HEK293 (cell line): ENCODE measurements around the gene RHOF.

Experiments
- HOXA7 ChIP-seq: sonication (generic); formaldehyde crosslinking; IDR thresholded peaks from 2 replicates; pipeline ENCODE4 v1.8.1; 2022; ENCODE audit warnings: missing genetic modification reagents, borderline replicate concordance
- PATZ1 ChIP-seq: fragments of 450-650 bp; formaldehyde crosslinking; IDR thresholded peaks from 2 replicates; pipeline ENCODE4 v1.5.1; 2016; ENCODE audit warnings: missing biosample characterization, missing genetic modification characterization
- PRDM10 ChIP-seq: fragments of 450-650 bp; formaldehyde crosslinking; IDR thresholded peaks from 2 replicates; pipeline ENCODE4 v1.5.1; 2016; ENCODE audit warnings: missing biosample characterization, missing genetic modification characterization
- RBAK ChIP-seq: fragments of 450-650 bp; formaldehyde crosslinking; IDR thresholded peaks from 2 replicates; pipeline ENCODE4 v1.5.1; 2016; ENCODE audit warnings: missing biosample characterization, missing genetic modification characterization
- SP7 ChIP-seq: fragments of 450-650 bp; formaldehyde crosslinking; IDR thresholded peaks from 2 replicates; pipeline ENCODE4 v1.5.1; 2016; ENCODE audit warnings: missing biosample characterization, missing genetic modification characterization
- TSHZ1 ChIP-seq: fragments of 450-650 bp; formaldehyde crosslinking; IDR thresholded peaks from 2 replicates; pipeline ENCODE4 v1.5.1; 2016; ENCODE audit warnings: missing biosample characterization, missing genetic modification characterization, borderline replicate concordance
- WT1 ChIP-seq: fragments of 450-650 bp; formaldehyde crosslinking; IDR thresholded peaks from 2 replicates; pipeline ENCODE4 v1.5.1; 2016; ENCODE audit warnings: missing biosample characterization, missing genetic modification characterization
- ZFP41 ChIP-seq: fragments of 450-650 bp; formaldehyde crosslinking; IDR thresholded peaks from 2 replicates; pipeline ENCODE4 v1.5.1; 2016; ENCODE audit warnings: missing biosample characterization, missing genetic modification characterization, borderline replicate concordance
- ZIC2 ChIP-seq: fragments of 450-650 bp; formaldehyde crosslinking; IDR thresholded peaks from 2 replicates; pipeline ENCODE4 v1.5.1; 2016; ENCODE audit warnings: missing biosample characterization, missing genetic modification characterization
- ZNF169 ChIP-seq: fragments of 450-650 bp; formaldehyde crosslinking; IDR thresholded peaks from 2 replicates; pipeline ENCODE4 v1.5.1; 2016; ENCODE audit warnings: missing biosample characterization, missing genetic modification characterization
- ZNF26 ChIP-seq: fragments of 450-650 bp; formaldehyde crosslinking; IDR thresholded peaks from 2 replicates; pipeline ENCODE4 v1.5.1; 2016; ENCODE audit warnings: missing biosample characterization, missing genetic modification characterization
- ZNF350 ChIP-seq: fragments of 450-650 bp; formaldehyde crosslinking; IDR thresholded peaks from 2 replicates; pipeline ENCODE4 v1.5.0; 2017; ENCODE audit warnings: missing biosample characterization, mild to moderate bottlenecking, missing genetic modification characterization
- ZNF426 ChIP-seq: fragments of 450-650 bp; formaldehyde crosslinking; IDR thresholded peaks from 2 replicates; pipeline ENCODE4 v1.5.1; 2017; ENCODE audit warnings: missing biosample characterization, missing genetic modification characterization, mild to moderate bottlenecking, inconsistent platforms, moderate library complexity
- ZNF560 ChIP-seq: fragments of 450-650 bp; formaldehyde crosslinking; IDR thresholded peaks from 2 replicates; pipeline ENCODE4 v1.5.1; 2017; ENCODE audit warnings: missing biosample characterization, missing genetic modification characterization, borderline replicate concordance
- ZNF776 ChIP-seq: fragments of 450-650 bp; formaldehyde crosslinking; IDR thresholded peaks from 2 replicates; pipeline ENCODE4 v1.5.0; 2017; ENCODE audit warnings: missing biosample characterization, missing genetic modification characterization, borderline replicate concordance
- ZNF791 ChIP-seq: fragments of 450-650 bp; formaldehyde crosslinking; IDR thresholded peaks from 2 replicates; pipeline ENCODE4 v1.5.1; 2016; ENCODE audit warnings: missing biosample characterization, missing genetic modification characterization
- ZNF792 ChIP-seq: fragments of 450-650 bp; formaldehyde crosslinking; IDR thresholded peaks from 2 replicates; pipeline ENCODE4 v1.5.1; 2016; ENCODE audit warnings: missing biosample characterization, missing genetic modification characterization
- TF ChIP-seq, protein P1 (sequence below): fragments of 450-650 bp; formaldehyde crosslinking; IDR thresholded peaks from 2 replicates; pipeline ENCODE4 v1.5.1; 2016; ENCODE audit warnings: missing biosample characterization, missing genetic modification characterization
- TF ChIP-seq, protein P2 (sequence below): fragments of 450-650 bp; formaldehyde crosslinking; IDR thresholded peaks from 2 replicates; pipeline ENCODE4 v1.5.1; 2016; ENCODE audit warnings: missing biosample characterization, missing genetic modification characterization
- TF ChIP-seq, protein P3 (sequence below): fragments of 450-650 bp; formaldehyde crosslinking; IDR thresholded peaks from 2 replicates; pipeline ENCODE4 v1.5.1; 2016; ENCODE audit warnings: missing biosample characterization, missing genetic modification characterization, low read depth

The RHOF gene

GRCh38 chr12:121797937-121798786, 4.7 kb upstream of the RHOF start (continued):
- TF ChIP-seq PRDM10 (tag by site-specific recombination) (peak; percentile 92), ZNF350 (tag by site-specific recombination) (no peak), ZNF776 (tag by site-specific recombination) (no peak), ZIC2 (tag by site-specific recombination) (peak; percentile 97), PATZ1 (tag by site-specific recombination) (peak; percentile 96), WT1 (tag by site-specific recombination) (peak; percentile 98), ZNF792 (tag by site-specific recombination) (0 out of 2 replicates have a peak, but pooled peaks have one; percentile 15), ZNF560 (tag by site-specific recombination) (no peak), SP7 (tag by site-specific recombination) (peak; percentile 91), ZNF169 (tag by site-specific recombination) (no peak), ZNF26 (tag by site-specific recombination) (no peak), ZFP41 (tag by site-specific recombination) (no peak), RBAK (tag by site-specific recombination) (no peak), ZNF426 (tag by site-specific recombination) (no peak), HOXA7 (CRISPR knock-in tag) (no peak), ZNF791 (tag by site-specific recombination) (no peak), TSHZ1 (tag by site-specific recombination) (peak; percentile 64; the same call in 1 of the 2 replicates)
- TF ChIP-seq, protein P1, sequence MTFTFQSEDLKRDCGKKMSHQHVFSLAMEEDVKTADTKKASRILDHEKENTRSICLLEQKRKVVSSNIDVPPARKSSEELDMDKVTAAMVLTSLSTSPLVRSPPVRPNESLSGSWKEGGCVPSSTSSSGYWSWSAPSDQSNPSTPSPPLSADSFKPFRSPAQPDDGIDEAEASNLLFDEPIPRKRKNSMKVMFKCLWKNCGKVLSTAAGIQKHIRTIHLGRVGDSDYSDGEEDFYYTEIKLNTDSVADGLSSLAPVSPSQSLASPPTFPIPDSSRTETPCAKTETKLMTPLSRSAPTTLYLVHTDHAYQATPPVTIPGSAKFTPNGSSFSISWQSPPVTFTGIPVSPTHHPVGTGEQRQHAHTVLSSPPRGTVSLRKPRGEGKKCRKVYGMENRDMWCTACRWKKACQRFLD (tag by site-specific recombination): no peak
- TF ChIP-seq, protein P2, sequence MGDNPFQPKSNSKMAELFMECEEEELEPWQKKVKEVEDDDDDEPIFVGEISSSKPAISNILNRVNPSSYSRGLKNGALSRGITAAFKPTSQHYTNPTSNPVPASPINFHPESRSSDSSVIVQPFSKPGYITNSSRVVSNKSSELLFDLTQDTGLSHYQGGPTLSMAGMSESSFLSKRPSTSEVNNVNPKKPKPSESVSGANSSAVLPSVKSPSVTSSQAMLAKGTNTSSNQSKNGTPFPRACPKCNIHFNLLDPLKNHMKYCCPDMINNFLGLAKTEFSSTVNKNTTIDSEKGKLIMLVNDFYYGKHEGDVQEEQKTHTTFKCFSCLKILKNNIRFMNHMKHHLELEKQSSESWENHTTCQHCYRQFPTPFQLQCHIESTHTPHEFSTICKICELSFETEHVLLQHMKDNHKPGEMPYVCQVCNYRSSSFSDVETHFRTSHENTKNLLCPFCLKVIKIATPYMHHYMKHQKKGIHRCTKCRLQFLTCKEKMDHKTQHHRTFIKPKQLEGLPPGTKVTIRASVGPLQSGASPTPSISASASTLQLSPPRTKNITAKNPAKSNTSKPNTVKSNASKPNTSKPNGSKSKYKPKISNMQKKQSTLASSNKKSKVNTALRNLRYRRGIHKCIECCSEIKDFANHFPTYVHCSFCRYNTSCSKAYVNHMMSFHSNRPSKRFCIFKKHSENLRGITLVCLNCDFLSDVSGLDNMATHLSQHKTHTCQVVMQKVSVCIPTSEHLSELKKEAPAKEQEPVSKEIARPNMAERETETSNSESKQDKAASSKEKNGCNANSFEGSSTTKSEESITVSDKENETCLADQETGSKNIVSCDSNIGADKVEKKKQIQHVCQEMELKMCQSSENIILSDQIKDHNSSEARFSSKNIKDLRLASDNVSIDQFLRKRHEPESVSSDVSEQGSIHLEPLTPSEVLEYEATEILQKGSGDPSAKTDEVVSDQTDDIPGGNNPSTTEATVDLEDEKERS: no peak
- TF ChIP-seq, protein P3, sequence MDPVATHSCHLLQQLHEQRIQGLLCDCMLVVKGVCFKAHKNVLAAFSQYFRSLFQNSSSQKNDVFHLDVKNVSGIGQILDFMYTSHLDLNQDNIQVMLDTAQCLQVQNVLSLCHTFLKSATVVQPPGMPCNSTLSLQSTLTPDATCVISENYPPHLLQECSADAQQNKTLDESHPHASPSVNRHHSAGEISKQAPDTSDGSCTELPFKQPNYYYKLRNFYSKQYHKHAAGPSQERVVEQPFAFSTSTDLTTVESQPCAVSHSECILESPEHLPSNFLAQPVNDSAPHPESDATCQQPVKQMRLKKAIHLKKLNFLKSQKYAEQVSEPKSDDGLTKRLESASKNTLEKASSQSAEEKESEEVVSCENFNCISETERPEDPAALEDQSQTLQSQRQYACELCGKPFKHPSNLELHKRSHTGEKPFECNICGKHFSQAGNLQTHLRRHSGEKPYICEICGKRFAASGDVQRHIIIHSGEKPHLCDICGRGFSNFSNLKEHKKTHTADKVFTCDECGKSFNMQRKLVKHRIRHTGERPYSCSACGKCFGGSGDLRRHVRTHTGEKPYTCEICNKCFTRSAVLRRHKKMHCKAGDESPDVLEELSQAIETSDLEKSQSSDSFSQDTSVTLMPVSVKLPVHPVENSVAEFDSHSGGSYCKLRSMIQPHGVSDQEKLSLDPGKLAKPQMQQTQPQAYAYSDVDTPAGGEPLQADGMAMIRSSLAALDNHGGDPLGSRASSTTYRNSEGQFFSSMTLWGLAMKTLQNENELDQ: no peak
